DOHH2 (cell line): Measurements from ENCODE around the gene RUNX1.
A peak's percentile ranks its signal among the peaks of the same experiment; 100 is the strongest.

Experiments used
- H3F3A ChIP-seq: fragments of 200-600 bp; sonication (generic), shearing (Covaris generic); 2 replicates; pipeline ENCODE4 v1.6.0; 2016; ENCODE audit warnings: antibody characterized with exemption, mild to moderate bottlenecking; ENCODE audit not compliant: control insufficient read depth, insufficient read depth
- H3K27ac ChIP-seq: fragments of 200-600 bp; sonication (generic); 2 replicates; pipeline ENCODE4 v1.5.1; 2014; ENCODE audit warnings: low read depth, mild to moderate bottlenecking, low read length, moderate library complexity
- H3K27me3 ChIP-seq: fragments of 200-600 bp; sonication (generic); 2 replicates; pipeline ENCODE4 v1.6.1; 2014; ENCODE audit warnings: mild to moderate bottlenecking, low read length, mixed read lengths; ENCODE audit not compliant: control insufficient read depth
- H3K36me3 ChIP-seq: fragments of 200-600 bp; sonication (generic); 2 replicates; pipeline ENCODE4 v1.6.1; 2014; ENCODE audit warnings: mild to moderate bottlenecking, low read length, moderate library complexity, mixed read lengths; ENCODE audit not compliant: control insufficient read depth
- H3K4me1 ChIP-seq: fragments of 200-600 bp; sonication (generic); 2 replicates; pipeline ENCODE4 v1.6.1; 2014; ENCODE audit warnings: mild to moderate bottlenecking, low read length, mixed read lengths; ENCODE audit not compliant: control insufficient read depth
- H3K4me2 ChIP-seq: fragments of 200-600 bp; sonication (generic); 2 replicates; pipeline ENCODE4 v1.6.0; 2014; ENCODE audit warnings: mild to moderate bottlenecking, low read length, moderate library complexity
- H3K4me3 ChIP-seq: fragments of 200-600 bp; sonication (generic); 2 replicates; pipeline ENCODE4 v1.5.1; 2014; ENCODE audit warnings: mild to moderate bottlenecking, low read length, mixed read lengths
- H3K79me2 ChIP-seq: fragments of 200-600 bp; sonication (generic); 2 replicates; pipeline ENCODE4 v1.6.1; 2014; ENCODE audit warnings: mild to moderate bottlenecking, low read length, mixed read lengths; ENCODE audit not compliant: control insufficient read depth
- H3K9me2 ChIP-seq: fragments of 200-600 bp; sonication (generic); replicated peaks from 2 replicates; pipeline ENCODE4 v1.6.1; 2014; ENCODE audit warnings: mild to moderate bottlenecking, low read length, mixed read lengths; ENCODE audit not compliant: control insufficient read depth
- H3K9me3 ChIP-seq: fragments of 200-600 bp; sonication (generic); 2 replicates; pipeline ENCODE4 v1.6.1; 2014; ENCODE audit warnings: antibody characterized with exemption, low read length, mixed read lengths; ENCODE audit not compliant: control insufficient read depth, insufficient read depth
- H4K20me1 ChIP-seq: fragments of 200-600 bp; sonication (generic); 2 replicates; pipeline ENCODE4 v1.6.0; 2014; ENCODE audit warnings: low read depth, mild to moderate bottlenecking, antibody characterized with exemption, low read length, moderate library complexity; ENCODE audit not compliant: control insufficient read depth, insufficient read depth
- EZH2phosphoT487 ChIP-seq: fragments of 200-600 bp; sonication (generic); IDR thresholded peaks from 2 replicates; pipeline ENCODE4 v1.6.1; 2017; ENCODE audit warnings: borderline replicate concordance, mild to moderate bottlenecking, antibody characterized with exemption, low read length, moderate library complexity, mixed read lengths
- TF ChIP-seq, protein P1 (sequence below): fragments of 200-600 bp; sonication (generic); IDR thresholded peaks from one replicate; pipeline ENCODE4 v1.5.1; 2014; ENCODE audit warnings: antibody characterized with exemption, mild to moderate bottlenecking, low read depth, low read length; ENCODE audit not compliant: poor library complexity, severe bottlenecking

The RUNX1 gene

DNA sequence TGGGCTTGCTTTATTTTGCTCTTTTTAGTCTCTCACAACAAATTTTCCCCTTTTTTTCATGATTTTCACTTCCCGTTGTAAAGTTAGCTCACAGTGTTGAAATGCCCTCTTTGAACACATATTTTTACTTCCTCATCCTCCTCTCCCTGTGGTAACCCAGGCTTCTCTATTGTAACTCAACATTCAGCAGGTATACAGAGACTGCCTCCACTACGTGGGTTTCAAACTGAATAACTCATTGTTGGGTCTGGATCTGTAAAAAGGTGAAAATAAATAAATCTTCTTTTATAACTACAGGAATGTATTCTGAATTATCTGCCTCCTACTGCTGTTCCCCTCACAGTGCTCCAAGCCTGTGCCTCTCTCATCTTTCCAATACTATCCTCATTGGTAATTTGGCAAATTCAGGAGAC, 166.4 kb downstream of the RUNX1 start:
- Histone ChIP-seq H3K4me1 (peaks cover 47% of the 10 kb centered on the region), H3K9me2 (no peaks in the 10 kb centered on the region), H3K9me3 (no peaks in the 10 kb centered on the region), H3K79me2 (peaks cover 96% of the 10 kb centered on the region), H3K36me3 (peaks cover 84% of the 10 kb centered on the region), H4K20me1 (no peaks in the 10 kb centered on the region; the same call in 1 of the 2 replicates), H3K27ac (peak overlapping the region; percentile 84), H3F3A (peaks cover 25% of the 10 kb centered on the region), H3K27me3 (no peaks in the 10 kb centered on the region), H3K4me3 (peak overlapping the region; percentile 76), H3K4me2 (peak overlapping the region; percentile 79)
- TF ChIP-seq EZH2phosphoT487, result no peak
- TF ChIP-seq, protein P1, sequence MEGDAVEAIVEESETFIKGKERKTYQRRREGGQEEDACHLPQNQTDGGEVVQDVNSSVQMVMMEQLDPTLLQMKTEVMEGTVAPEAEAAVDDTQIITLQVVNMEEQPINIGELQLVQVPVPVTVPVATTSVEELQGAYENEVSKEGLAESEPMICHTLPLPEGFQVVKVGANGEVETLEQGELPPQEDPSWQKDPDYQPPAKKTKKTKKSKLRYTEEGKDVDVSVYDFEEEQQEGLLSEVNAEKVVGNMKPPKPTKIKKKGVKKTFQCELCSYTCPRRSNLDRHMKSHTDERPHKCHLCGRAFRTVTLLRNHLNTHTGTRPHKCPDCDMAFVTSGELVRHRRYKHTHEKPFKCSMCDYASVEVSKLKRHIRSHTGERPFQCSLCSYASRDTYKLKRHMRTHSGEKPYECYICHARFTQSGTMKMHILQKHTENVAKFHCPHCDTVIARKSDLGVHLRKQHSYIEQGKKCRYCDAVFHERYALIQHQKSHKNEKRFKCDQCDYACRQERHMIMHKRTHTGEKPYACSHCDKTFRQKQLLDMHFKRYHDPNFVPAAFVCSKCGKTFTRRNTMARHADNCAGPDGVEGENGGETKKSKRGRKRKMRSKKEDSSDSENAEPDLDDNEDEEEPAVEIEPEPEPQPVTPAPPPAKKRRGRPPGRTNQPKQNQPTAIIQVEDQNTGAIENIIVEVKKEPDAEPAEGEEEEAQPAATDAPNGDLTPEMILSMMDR, result no peak

DNA sequence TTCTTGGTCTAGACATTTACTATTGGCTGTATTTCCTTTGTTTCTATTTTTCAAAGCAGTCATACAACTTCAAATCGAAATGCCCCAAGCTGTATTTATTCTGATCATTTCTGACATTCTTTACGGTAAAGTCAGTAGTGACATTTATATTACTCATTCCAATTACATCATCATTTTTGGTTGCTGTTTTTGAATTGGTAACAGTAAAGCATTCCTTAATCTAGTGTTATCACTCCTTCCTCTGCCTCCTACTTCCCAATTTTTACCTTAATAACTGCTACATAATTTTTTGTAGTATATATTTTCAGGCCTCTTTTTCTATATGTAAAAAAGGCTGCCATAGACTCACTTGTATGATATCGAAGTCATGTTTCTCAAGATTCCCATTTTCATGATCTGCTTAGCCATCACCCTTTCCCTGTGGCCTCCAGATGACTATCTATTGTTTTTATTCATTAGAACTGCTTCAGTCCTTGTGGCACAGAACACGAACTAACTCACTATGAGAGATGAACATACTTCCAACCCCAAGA, 167.2 kb downstream of the RUNX1 start:
- Histone ChIP-seq H3K4me1 (peaks cover 53% of the 10 kb centered on the region), H3F3A (peaks cover 20% of the 10 kb centered on the region)

DNA sequence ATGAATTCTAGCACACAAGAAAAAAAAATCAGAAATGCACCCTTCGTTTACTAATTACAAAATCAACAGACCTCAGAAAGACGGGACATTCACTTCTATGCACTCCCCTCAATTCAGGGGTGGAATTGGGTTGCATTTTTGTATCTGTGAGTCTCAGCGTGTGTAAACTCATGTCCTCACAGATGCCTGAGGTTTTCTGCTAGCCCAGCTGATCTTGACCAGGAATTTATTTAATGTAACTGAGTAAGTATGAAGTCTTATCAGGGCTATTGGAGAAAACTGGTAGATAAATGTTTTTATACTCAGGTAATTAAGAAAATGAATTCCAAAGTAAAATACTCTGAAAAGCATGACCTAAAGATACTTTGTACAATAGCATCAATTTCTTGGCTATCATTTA, 167.7 kb downstream of the RUNX1 start:
- peaks cover 20% of the 10 kb centered on the region for H3F3A ChIP-seq
- no peaks in the 10 kb centered on the region for H3K27me3 ChIP-seq
- H3K4me2 ChIP-seq, result no peak overlapping the region; the same call in 1 of the 2 replicates
- H3K9me3 ChIP-seq, result no peaks in the 10 kb centered on the region
- H4K20me1 ChIP-seq, result peaks cover 5% of the 10 kb centered on the region; the same call in 1 of the 2 replicates
- no peak overlapping the region for H3K27ac ChIP-seq
- peaks cover 93% of the 10 kb centered on the region for H3K79me2 ChIP-seq
- TF ChIP-seq, protein P1, result no peak
- no peak for TF ChIP-seq EZH2phosphoT487
- H3K4me1 ChIP-seq, result peaks cover 55% of the 10 kb centered on the region
- H3K9me2 ChIP-seq, result no peaks in the 10 kb centered on the region
- H3K36me3 ChIP-seq, result peaks cover 86% of the 10 kb centered on the region
- H3K4me3 ChIP-seq, result no peak overlapping the region

More for the DNA sequence above, 167.2 kb downstream of the RUNX1 start:
- no peaks in the 10 kb centered on the region for H3K9me3 ChIP-seq
- peaks cover 96% of the 10 kb centered on the region for H3K79me2 ChIP-seq
- H3K27ac ChIP-seq, result peak overlapping the region; percentile 84; the same call in 1 of the 2 replicates
- H3K27me3 ChIP-seq, result no peaks in the 10 kb centered on the region
- H3K9me2 ChIP-seq, result no peaks in the 10 kb centered on the region
- peak overlapping the region; percentile 76 for H3K4me3 ChIP-seq
- peaks cover 88% of the 10 kb centered on the region for H3K36me3 ChIP-seq
- no peak for TF ChIP-seq EZH2phosphoT487
- TF ChIP-seq, protein P1, result no peak
- peak overlapping the region; percentile 79 for H3K4me2 ChIP-seq
- H4K20me1 ChIP-seq, result peaks cover 4% of the 10 kb centered on the region; the same call in 1 of the 2 replicates
